Measurements from ENCODE around the gene PWWP2A. TPM values are rescaled to one million over a fixed set of nuclear protein-coding genes. Genes with fewer than 3 reads are reported as not detected.

PWWP2A gene
- polyA plus RNA-seq, 1 of the 3 experiments (the other 2 are of a cell fraction), result 5.7 TPM

GRCh38 chr5:160082614-160083500 is 36.4 kb downstream of the PWWP2A start:
- peak overlapping the region; percentile 58 for H3K4me2 ChIP-seq
- H2AFZ ChIP-seq (ENCODE audit: low read depth), result 0 out of 2 replicates have a peak overlapping the region, but pooled peaks have one; percentile 4
- no peaks in the 10 kb centered on the region for H3K27me3 ChIP-seq (ENCODE audit: insufficient read depth)
- H3K27ac ChIP-seq (ENCODE audit: low read depth in 2 of 2, low read length in 1 of 2), result peak overlapping the region; percentile 58 to 72; a peak in 3 of 4 replicates
- H3K9ac ChIP-seq, result peak overlapping the region; percentile 43; the same call in 1 of the 2 replicates
- H3K9me2 ChIP-seq, result no peaks in the 10 kb centered on the region
- POLR2A ChIA-PET, result interaction anchor here (0.6 kb wide), 1 partner anchor 19 kb away, joined by 4 read pairs; no protein-coding TSS in a partner anchor
- 52% methylated on average over 9 of the region's 9 CpGs for WGBS (ENCODE audit: low lambda C conversion rate)
- no peak for DNase-seq
- H4K20me1 ChIP-seq (ENCODE audit: insufficient read depth), result no peaks in the 10 kb centered on the region
- peaks cover 29% of the 10 kb centered on the region; the same call in 1 of the 2 replicates for H3K79me2 ChIP-seq (ENCODE audit: insufficient read depth)
- H3K36me3 ChIP-seq (replicated peaks in 1 of 2; ENCODE audit: control insufficient read depth in 1 of 2, insufficient read depth in 2 of 2, low read length in 1 of 2), result peaks cover 2 to 6% of the 10 kb centered on the region in 2 experiments
- CTCF ChIA-PET, result interaction anchor here (1.0 to 1.4 kb wide), 2 partner anchors 11 to 308 kb away, joined by 3 to 5 read pairs; no protein-coding TSS in a partner anchor
- H3K4me1 ChIP-seq (ENCODE audit: control insufficient read depth in 1 of 2, insufficient read depth in 2 of 2, low read depth in 1 of 2, low read length in 1 of 2), result peaks cover 0 to 24% of the 10 kb centered on the region in 2 experiments; a peak in 3 of 4 replicates
- peak overlapping the region; percentile 9 to 13; a peak in 1 of 4 replicates for H3K4me3 ChIP-seq (ENCODE audit: low read depth in 2 of 2, low read length in 1 of 2)
- no peaks in the 10 kb centered on the region for H3K9me3 ChIP-seq
- H3F3A ChIP-seq (replicated peaks; ENCODE audit: insufficient read depth), result peaks cover 29% of the 10 kb centered on the region
- peak; percentile 63 for TF ChIP-seq MAX (IDR thresholded peaks at IDR 0.05; ENCODE audit: low read depth)
- no peak for TF ChIP-seq CTCF (IDR thresholded peaks at IDR 0.05)
- TF ChIP-seq SMC3 (IDR thresholded peaks at IDR 0.05; ENCODE audit: low read depth, low read length), result no peak
- peak; percentile 97 for TF ChIP-seq PBX3 (IDR thresholded peaks at IDR 0.05)
- no peak for TF ChIP-seq IRF3 (IDR thresholded peaks at IDR 0.05; ENCODE audit: low read depth, low read length)
- peak; percentile 53; the same call in 1 of the 2 replicates for TF ChIP-seq TAF1 (IDR thresholded peaks at IDR 0.05; ENCODE audit: borderline replicate concordance, low read depth, low read length)
- no peak for TF ChIP-seq USF2 (IDR thresholded peaks at IDR 0.05; ENCODE audit: borderline replicate concordance, low read depth, low read length)
- peak; percentile 77; the same call in 1 of the 2 replicates for TF ChIP-seq POLR2AphosphoS5 (IDR thresholded peaks at IDR 0.05; ENCODE audit: low read depth, low read length)
- peak; percentile 94 for TF ChIP-seq NFIC (IDR thresholded peaks at IDR 0.05; ENCODE audit: borderline replicate concordance)
- TF ChIP-seq RCOR1 (IDR thresholded peaks at IDR 0.05; ENCODE audit: low read length), result no peak
- TF ChIP-seq GATA2 (CRISPR knock-in tag; IDR thresholded peaks at IDR 0.05), result no peak
- no peak for TF ChIP-seq RFX5 (IDR thresholded peaks at IDR 0.05; ENCODE audit: low read length)
- peak; percentile 99 for TF ChIP-seq RXRA (IDR thresholded peaks at IDR 0.05; ENCODE audit: borderline replicate concordance, low read depth)
- TF ChIP-seq YY1 (IDR thresholded peaks at IDR 0.05; ENCODE audit: low read depth), result no peak
- peak; percentile 74 for TF ChIP-seq REST (IDR thresholded peaks at IDR 0.05; ENCODE audit: low read depth, low read length)
- peak; percentile 83; the same call in 1 of the 2 replicates for TF ChIP-seq MEF2A (IDR thresholded peaks at IDR 0.05; ENCODE audit: borderline replicate concordance, low read depth)
- TF ChIP-seq GABPA (IDR thresholded peaks at IDR 0.05; ENCODE audit: low read depth), result no peak
- no peak for TF ChIP-seq FOXJ3 (CRISPR knock-in tag; IDR thresholded peaks at IDR 0.05)
- TF ChIP-seq FOSL2 (IDR thresholded peaks at IDR 0.05; ENCODE audit: borderline replicate concordance, low read depth), result peak; percentile 80
- no peak for TF ChIP-seq NRF1 (IDR thresholded peaks at IDR 0.05; ENCODE audit: low read depth, low read length)
- TF ChIP-seq EZH2phosphoT487 (IDR thresholded peaks at IDR 0.05; ENCODE audit: borderline replicate concordance, low read depth), result no peak
- peak; percentile 72 for TF ChIP-seq FOXM1 (IDR thresholded peaks at IDR 0.05; ENCODE audit: low read depth)
- no peak for TF ChIP-seq ELF1 (IDR thresholded peaks at IDR 0.05)
